H1 (cell line): ENCODE data around the gene NUDT3. TPM values are rescaled to one million over a fixed set of nuclear protein-coding genes. Genes with fewer than 3 reads are reported as not detected.

Experiments
- EP300 ChIP-seq, 2 experiments: IDR thresholded peaks; 1 replicate in 1 of 2; 2 replicates in 1 of 2; pipeline ENCODE4 v1.6.1; 2011 to 2012; ENCODE audit warnings: low read depth in 2 of 2, low read length in 2 of 2, mild to moderate bottlenecking in 2 of 2, borderline replicate concordance in 1 of 2, inconsistent platforms in 1 of 2, moderate library complexity in 1 of 2
- RNF2 ChIP-seq: fragments of 200-900, 300-1000 bp; sonication (generic); IDR thresholded peaks from 2 replicates; pipeline ENCODE4 v1.7.1; 2016; ENCODE audit warnings: borderline replicate concordance, low read depth, mild to moderate bottlenecking, antibody characterized with exemption, low read length; ENCODE audit not compliant: poor library complexity, severe bottlenecking; ENCODE audit errors: missing control alignments
- polyA plus RNA-seq, 7 experiments: library from polyadenylated mRNA; depleted of rRNA in 3 of 7; stranded (reverse) in 5 of 7; unstranded in 2 of 7; fragments of >200 nt in 5 of 7; fragments of 200-250 nt in 2 of 7; gene quantifications; 1 replicate in 5 of 7; 2 replicates in 1 of 7; 4 replicates in 1 of 7; pipeline versions ENCODE4 v1.2.1 to v1.2.3, GENCODE V29; 2011 to 2013; ENCODE audit warnings: missing spikeins in 2 of 7, mixed read lengths in 2 of 7
- total RNA-seq: library from RNA; stranded (reverse); fragmentation: NEBNext Ultra II Directional; extraction: Animal tissue kit (Norgen Biotek cat#: 25700); gene quantifications from 2 replicates; pipeline ENCODE4 v1.2.1, GENCODE V29; 2021

Gene NUDT3
- total and polyA plus RNA-seq, 2 of the 8 experiments (the other 6 are each of a cell fraction or from before 2014, with no cell fraction given) = 14.1 to 36.9 TPM

DNA sequence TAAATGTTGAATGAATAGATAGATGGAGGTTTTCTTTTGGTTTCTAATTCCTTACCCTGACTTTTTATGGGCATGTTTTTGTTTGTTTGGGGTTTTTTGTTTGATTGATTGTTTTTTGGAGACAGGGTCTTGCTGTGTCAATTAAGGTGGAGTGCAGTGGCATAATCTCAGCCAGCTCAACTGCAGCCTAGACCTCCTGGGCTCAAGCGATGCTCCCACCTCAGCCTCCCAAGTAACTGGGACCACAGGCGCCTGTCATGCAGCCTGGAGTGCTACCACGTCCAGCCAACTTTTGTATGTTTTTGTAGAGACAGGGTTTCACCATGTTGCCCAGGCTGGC is 1.5 kb upstream of the NUDT3 start (continued):
- TF ChIP-seq EP300 (IDR thresholded peaks at IDR 0.05; ENCODE audit: borderline replicate concordance in 1 of 2, low read depth in 2 of 2, low read length in 2 of 2) (no peak), RNF2 (no peak)
